Measurements from ENCODE around the gene TMTC1. TPM values are rescaled to one million over a fixed set of nuclear protein-coding genes. Genes with fewer than 3 reads are reported as not detected.

The TMTC1 gene
- total RNA-seq, 1 experiment from 2014 or later = 0.17 TPM

DNA sequence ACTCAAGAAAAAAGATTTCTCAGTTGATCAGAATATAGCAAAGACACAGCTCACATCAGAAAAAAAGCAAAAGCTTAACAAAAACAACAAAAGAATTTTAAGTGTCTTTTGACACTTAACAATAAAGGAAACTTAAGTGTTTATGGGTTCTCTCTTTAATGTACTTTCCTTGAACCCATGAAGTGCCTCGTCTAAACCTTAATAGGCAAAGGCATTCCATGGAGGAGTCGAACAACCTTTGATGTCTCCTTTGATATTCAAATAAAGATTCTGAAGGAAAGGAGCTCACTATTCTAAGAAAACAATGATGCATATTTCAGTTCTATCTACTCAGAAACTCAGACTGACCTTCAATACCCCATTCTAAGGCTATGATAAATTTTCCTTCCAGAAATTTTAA lies 116.7 kb downstream of the TMTC1 start:
- CTCF ChIA-PET = no interaction called here
- Mint-ChIP-seq H3K27ac (ENCODE audit: unreplicated experiment) (no peak overlapping the region), H3K4me3 (ENCODE audit: low read depth, unreplicated experiment) (no peak overlapping the region), H3K36me3 (ENCODE audit: insufficient read depth, unreplicated experiment) (no peaks in the 10 kb centered on the region), H3K27me3 (ENCODE audit: unreplicated experiment) (no peaks in the 10 kb centered on the region), H3K9me3 (ENCODE audit: low read depth, unreplicated experiment) (no peaks in the 10 kb centered on the region), H3K4me1 (ENCODE audit: low read depth, unreplicated experiment) (no peaks in the 10 kb centered on the region)
- intact Hi-C loops (cut with micrococcal nuclease; ENCODE audit: unreplicated experiment) = no loop called here
- no peak for DNase-seq
- BruUV-seq (replicated peaks) = no TSS peak
- TF ChIP-seq, protein P1, sequence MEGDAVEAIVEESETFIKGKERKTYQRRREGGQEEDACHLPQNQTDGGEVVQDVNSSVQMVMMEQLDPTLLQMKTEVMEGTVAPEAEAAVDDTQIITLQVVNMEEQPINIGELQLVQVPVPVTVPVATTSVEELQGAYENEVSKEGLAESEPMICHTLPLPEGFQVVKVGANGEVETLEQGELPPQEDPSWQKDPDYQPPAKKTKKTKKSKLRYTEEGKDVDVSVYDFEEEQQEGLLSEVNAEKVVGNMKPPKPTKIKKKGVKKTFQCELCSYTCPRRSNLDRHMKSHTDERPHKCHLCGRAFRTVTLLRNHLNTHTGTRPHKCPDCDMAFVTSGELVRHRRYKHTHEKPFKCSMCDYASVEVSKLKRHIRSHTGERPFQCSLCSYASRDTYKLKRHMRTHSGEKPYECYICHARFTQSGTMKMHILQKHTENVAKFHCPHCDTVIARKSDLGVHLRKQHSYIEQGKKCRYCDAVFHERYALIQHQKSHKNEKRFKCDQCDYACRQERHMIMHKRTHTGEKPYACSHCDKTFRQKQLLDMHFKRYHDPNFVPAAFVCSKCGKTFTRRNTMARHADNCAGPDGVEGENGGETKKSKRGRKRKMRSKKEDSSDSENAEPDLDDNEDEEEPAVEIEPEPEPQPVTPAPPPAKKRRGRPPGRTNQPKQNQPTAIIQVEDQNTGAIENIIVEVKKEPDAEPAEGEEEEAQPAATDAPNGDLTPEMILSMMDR (IDR thresholded peaks at IDR 0.05; ENCODE audit: unreplicated experiment) = no peak

DNA sequence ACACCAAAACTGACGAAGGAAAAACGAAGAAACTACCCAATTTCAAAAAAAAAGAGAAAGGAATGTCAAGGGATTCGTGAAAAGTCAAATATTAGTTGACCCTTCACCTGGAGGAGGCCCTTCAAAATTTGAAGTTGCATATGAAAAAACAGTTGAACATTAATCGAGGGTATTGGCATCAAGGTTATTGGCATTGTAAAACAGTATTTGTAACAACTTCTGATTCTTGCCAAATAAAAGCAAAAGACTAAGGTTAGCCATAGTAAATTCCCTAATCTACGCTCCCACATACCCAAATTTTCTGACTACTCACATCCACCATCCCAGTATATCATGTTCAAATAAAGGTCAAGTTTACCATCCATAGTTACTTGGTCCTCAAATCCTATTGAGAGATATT lies 118.6 kb downstream of the TMTC1 start:
- DNase-seq = no peak
- Mint-ChIP-seq H3K4me3 (ENCODE audit: low read depth, unreplicated experiment) (no peak overlapping the region), H3K36me3 (ENCODE audit: insufficient read depth, unreplicated experiment) (no peaks in the 10 kb centered on the region), H3K9me3 (ENCODE audit: low read depth, unreplicated experiment) (no peaks in the 10 kb centered on the region), H3K27me3 (ENCODE audit: unreplicated experiment) (no peaks in the 10 kb centered on the region), H3K27ac (ENCODE audit: unreplicated experiment) (no peak overlapping the region), H3K4me1 (ENCODE audit: low read depth, unreplicated experiment) (no peaks in the 10 kb centered on the region)
- CTCF ChIA-PET = no interaction called here
- BruUV-seq (replicated peaks) = no TSS peak
- intact Hi-C loops (cut with micrococcal nuclease; ENCODE audit: unreplicated experiment) = no loop called here
- TF ChIP-seq, protein P1 (IDR thresholded peaks at IDR 0.05; ENCODE audit: unreplicated experiment) = no peak

- no peak for DNase-seq
- no peaks in the 10 kb centered on the region for H3K9me3 Mint-ChIP-seq (ENCODE audit: low read depth, unreplicated experiment)
- intact Hi-C loops (cut with micrococcal nuclease; ENCODE audit: unreplicated experiment) = no loop called here
- H3K4me3 Mint-ChIP-seq (ENCODE audit: low read depth, unreplicated experiment) = no peak overlapping the region
- no peak overlapping the region for H3K27ac Mint-ChIP-seq (ENCODE audit: unreplicated experiment)
- H3K36me3 Mint-ChIP-seq (ENCODE audit: insufficient read depth, unreplicated experiment) = no peaks in the 10 kb centered on the region
- no peaks in the 10 kb centered on the region for H3K27me3 Mint-ChIP-seq (ENCODE audit: unreplicated experiment)
- H3K4me1 Mint-ChIP-seq (ENCODE audit: low read depth, unreplicated experiment) = no peaks in the 10 kb centered on the region
- CTCF ChIA-PET = no interaction called here
- TF ChIP-seq, protein P1 (IDR thresholded peaks at IDR 0.05; ENCODE audit: unreplicated experiment) = no peak
- no TSS peak for BruUV-seq (replicated peaks)
Measured at GRCh38 chr12:29662734-29663323, 120.9 kb downstream of the TMTC1 start.

GRCh38 chr12:29660847-29661246 lies 122.9 kb downstream of the TMTC1 start:
- H3K36me3 Mint-ChIP-seq (ENCODE audit: insufficient read depth, unreplicated experiment) = no peaks in the 10 kb centered on the region
- H3K27me3 Mint-ChIP-seq (ENCODE audit: unreplicated experiment) = no peaks in the 10 kb centered on the region
- no TSS peak for BruUV-seq (replicated peaks)
- no peaks in the 10 kb centered on the region for H3K4me1 Mint-ChIP-seq (ENCODE audit: low read depth, unreplicated experiment)
- CTCF ChIA-PET = interaction anchor here (0.7 to 1.3 kb wide), 2 partner anchors 16 to 67 kb away, joined by 3 read pairs; no protein-coding TSS in a partner anchor
- H3K4me3 Mint-ChIP-seq (ENCODE audit: low read depth, unreplicated experiment) = no peak overlapping the region
- H3K9me3 Mint-ChIP-seq (ENCODE audit: low read depth, unreplicated experiment) = no peaks in the 10 kb centered on the region
- DNase-seq = no peak
- TF ChIP-seq, protein P1 (IDR thresholded peaks at IDR 0.05; ENCODE audit: unreplicated experiment) = no peak
- no peak overlapping the region for H3K27ac Mint-ChIP-seq (ENCODE audit: unreplicated experiment)
- intact Hi-C loops (cut with micrococcal nuclease; ENCODE audit: unreplicated experiment) = no loop called here

Measured in Calu3 (cell line).